ENCODE data around the gene CBLL1. TPM values are rescaled to one million over a fixed set of nuclear protein-coding genes. Genes with fewer than 3 reads are reported as not detected.

The CBLL1 gene
- polyA plus RNA-seq, 3 donors, result 15.7 to 26.9 (median 20.6) TPM

GRCh38 chr7:107703219-107703618 lies 40.7 kb upstream of the CBLL1 start:
- TF ChIP-seq CTCF (IDR thresholded peaks at IDR 0.05), result no peak
- Mint-ChIP-seq H3K9me3 (no peaks in the 10 kb centered on the region), H3K4me1 (no peaks in the 10 kb centered on the region), H3K36me3 (no peaks in the 10 kb centered on the region), H3K4me3 (no peak overlapping the region), H3K27me3 (ENCODE audit: low read depth in 3 of 3) (no peaks in the 10 kb centered on the region), H3K27ac (no peak overlapping the region)
- H3K27ac ChIP-seq (ENCODE audit: low read depth in 1 of 2, low read length in 2 of 2), result no peak overlapping the region
- H3K79me2 ChIP-seq (ENCODE audit: insufficient read depth, low read length), result no peaks in the 10 kb centered on the region
- H4K20me1 ChIP-seq (ENCODE audit: insufficient read depth, low read length), result no peaks in the 10 kb centered on the region
- no peak overlapping the region for H3K9ac ChIP-seq (ENCODE audit: insufficient read depth, low read length, poor library complexity, severe bottlenecking)
- no peak overlapping the region for H3K4me3 ChIP-seq (replicated peaks in 1 of 3; ENCODE audit: low read depth in 2 of 3, low read length in 3 of 3)
- no peak overlapping the region for H3K4me2 ChIP-seq (replicated peaks; ENCODE audit: extremely low read depth, low read length, poor library complexity, severe bottlenecking)
- intact Hi-C loops (cut with micrococcal nuclease), result no loop called here
- DNase-seq, result no peak
- no peaks in the 10 kb centered on the region for H3K27me3 ChIP-seq (ENCODE audit: control insufficient read depth in 2 of 2, insufficient read depth in 2 of 2, low read length in 2 of 2)
- H3K9me3 ChIP-seq (replicated peaks in 1 of 2; ENCODE audit: control insufficient read depth in 1 of 2, insufficient read depth in 1 of 2, low read length in 2 of 2), result no peaks in the 10 kb centered on the region
- no peaks in the 10 kb centered on the region for H3K4me1 ChIP-seq (ENCODE audit: control insufficient read depth in 1 of 2, insufficient read depth in 2 of 2, low read length in 2 of 2)
- H3K36me3 ChIP-seq (replicated peaks in 1 of 2; ENCODE audit: control insufficient read depth in 1 of 2, insufficient read depth in 2 of 2, low read length in 2 of 2), result no peaks in the 10 kb centered on the region
- no peak overlapping the region for H2AFZ ChIP-seq (ENCODE audit: insufficient read depth, low read depth, low read length, poor library complexity, severe bottlenecking)

GRCh38 chr7:107703872-107704271 lies 40.1 kb upstream of the CBLL1 start:
- H3K4me3 Mint-ChIP-seq, result no peak overlapping the region
- H3K36me3 Mint-ChIP-seq, result no peaks in the 10 kb centered on the region
- no peak overlapping the region for H3K27ac Mint-ChIP-seq
- Histone ChIP-seq H4K20me1 (ENCODE audit: insufficient read depth, low read length) (no peaks in the 10 kb centered on the region), H3K36me3 (replicated peaks in 1 of 2; ENCODE audit: control insufficient read depth in 1 of 2, insufficient read depth in 2 of 2, low read length in 2 of 2) (no peaks in the 10 kb centered on the region), H3K4me3 (replicated peaks in 1 of 3; ENCODE audit: low read depth in 2 of 3, low read length in 3 of 3) (no peak overlapping the region), H3K27ac (ENCODE audit: low read depth in 1 of 2, low read length in 2 of 2) (no peak overlapping the region), H2AFZ (ENCODE audit: insufficient read depth, low read depth, low read length, poor library complexity, severe bottlenecking) (no peak overlapping the region), H3K4me1 (ENCODE audit: control insufficient read depth in 1 of 2, insufficient read depth in 2 of 2, low read length in 2 of 2) (no peaks in the 10 kb centered on the region), H3K79me2 (ENCODE audit: insufficient read depth, low read length) (no peaks in the 10 kb centered on the region), H3K27me3 (ENCODE audit: control insufficient read depth in 2 of 2, insufficient read depth in 2 of 2, low read length in 2 of 2) (no peaks in the 10 kb centered on the region), H3K4me2 (replicated peaks; ENCODE audit: extremely low read depth, low read length, poor library complexity, severe bottlenecking) (no peak overlapping the region), H3K9me3 (replicated peaks in 1 of 2; ENCODE audit: control insufficient read depth in 1 of 2, insufficient read depth in 1 of 2, low read length in 2 of 2) (no peaks in the 10 kb centered on the region), H3K9ac (ENCODE audit: insufficient read depth, low read length, poor library complexity, severe bottlenecking) (no peak overlapping the region)
- intact Hi-C loops (cut with micrococcal nuclease), result no loop called here
- no peaks in the 10 kb centered on the region for H3K4me1 Mint-ChIP-seq
- no peak for TF ChIP-seq CTCF (IDR thresholded peaks at IDR 0.05)
- 100% methylated on average over 1 of the region's 3 CpGs for WGBS (ENCODE audit: insufficient coverage)
- peaks cover 0 to 1% (median 0%) of the 10 kb centered on the region in 3 donors for H3K27me3 Mint-ChIP-seq (ENCODE audit: low read depth in 3 of 3)
- no peaks in the 10 kb centered on the region for H3K9me3 Mint-ChIP-seq
- DNase-seq, result no peak
